Stimulated activated CD4-positive, alpha-beta T cell treated with anti-CD3 and anti-CD28 coated beads, Interleukin-15, amount 100 ng/mL, for 1 hour (primary cell): ENCODE measurements around the gene TCEAL3.
"Not testable (repeated sequence)": the region's sequence is repeated elsewhere in the genome, so short reads cannot be mapped to it uniquely, and the experiment has no call there.

ENCODE experiments used
- DNase-seq, 2 donors: peaks; one replicate each; pipeline ENCODE4 v3.0.0-alpha.2; 2020; ENCODE audit warnings: low read depth in 1 of 2, low spot score in 1 of 2

TCEAL3 gene

DNA sequence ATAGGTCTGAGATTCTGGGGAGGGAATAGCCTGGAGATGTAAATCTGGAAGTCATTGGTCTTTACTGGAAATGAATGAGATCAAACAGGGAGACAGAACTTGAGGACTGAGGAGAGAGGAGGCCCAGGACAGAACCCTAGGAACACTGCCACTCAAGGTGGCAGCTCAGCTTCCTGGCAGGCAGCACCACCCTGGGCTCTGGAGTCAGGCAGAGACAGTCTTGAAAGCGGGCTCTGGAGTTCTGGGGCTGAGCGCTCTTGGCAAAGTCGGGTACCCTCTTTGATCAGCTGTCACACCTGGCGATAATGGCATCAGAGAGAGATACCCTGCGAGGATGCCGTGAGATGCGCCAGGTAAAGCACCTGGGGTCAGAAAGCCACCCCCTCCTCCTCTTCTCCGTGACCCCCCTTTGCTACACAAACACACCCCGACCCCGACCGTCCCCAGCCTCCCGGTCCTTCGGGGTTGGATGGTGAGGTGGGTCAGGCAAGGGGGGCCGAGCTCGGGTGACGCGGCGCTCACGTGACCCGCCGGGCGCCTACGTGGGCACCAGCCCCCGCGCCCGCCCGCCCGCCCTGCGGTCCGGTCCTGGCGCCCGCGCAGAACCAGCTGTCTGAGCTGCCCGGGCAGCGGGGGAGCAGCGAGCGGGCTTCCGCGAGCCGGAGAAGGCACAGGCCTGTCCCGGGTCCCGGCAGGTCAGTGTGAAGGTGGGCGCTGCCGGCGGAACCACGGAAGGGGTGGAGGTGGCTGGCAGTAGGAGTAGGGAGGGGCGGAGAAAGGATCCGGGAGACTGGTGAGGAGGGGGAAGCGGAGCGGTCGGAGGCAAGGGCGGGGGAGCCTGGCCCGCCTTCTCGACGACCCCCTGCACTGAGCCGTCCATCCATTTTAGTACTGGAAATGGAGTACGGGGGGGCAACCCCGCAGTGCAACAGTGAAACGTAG lies at the start of gene TCEAL3:
Gene TCEAL3, plus strand, starts transcription at position 600 of the 942 bp plus-strand sequence. CDS start 1,102 bp downstream, outside the sequence.
- DNase-seq: no peak

GRCh38 chrX:103560256-103560655 lies 47.5 kb upstream of the TCEAL3 start:
- DNase-seq: no peak

DNA sequence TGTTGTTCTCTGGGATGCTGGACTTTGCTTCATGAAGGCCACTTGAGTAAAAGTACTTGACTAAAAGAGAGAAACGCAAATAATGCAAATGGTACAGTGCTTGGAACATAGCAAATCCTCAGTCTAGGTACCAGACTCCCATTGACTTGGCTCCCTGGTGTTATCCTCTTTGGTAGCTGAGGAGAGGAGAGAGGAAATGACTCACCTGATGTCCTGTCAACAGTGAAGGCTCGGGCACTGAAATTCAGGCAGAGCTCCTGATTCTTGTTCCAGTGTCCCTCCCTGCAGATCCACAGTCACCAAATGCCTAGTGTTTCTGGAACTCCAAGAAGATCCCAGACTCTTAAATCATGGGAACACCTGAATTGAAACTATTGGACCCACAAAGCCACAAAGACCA lies 45.0 kb upstream of the TCEAL3 start:
- DNase-seq: no peak

DNA sequence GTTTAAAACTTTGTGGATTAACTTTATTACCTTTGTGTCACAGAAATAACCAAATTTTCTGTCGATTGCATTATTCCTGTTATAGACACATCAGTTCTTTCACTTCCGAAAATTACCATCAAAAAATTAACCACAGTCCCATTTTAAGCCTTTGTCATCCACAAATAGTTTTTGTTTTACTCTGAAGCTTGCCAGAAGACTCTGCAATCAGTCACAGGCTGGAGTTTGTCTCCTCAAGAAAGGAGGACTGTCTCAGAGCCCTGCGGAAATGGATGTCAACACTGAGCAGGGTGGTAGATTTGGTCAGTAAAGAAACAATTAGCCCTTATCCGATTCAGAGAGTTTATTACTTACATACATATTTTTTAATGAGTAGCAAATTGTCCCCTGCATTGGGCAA lies 42.6 kb upstream of the TCEAL3 start:
- no peak for DNase-seq

DNA sequence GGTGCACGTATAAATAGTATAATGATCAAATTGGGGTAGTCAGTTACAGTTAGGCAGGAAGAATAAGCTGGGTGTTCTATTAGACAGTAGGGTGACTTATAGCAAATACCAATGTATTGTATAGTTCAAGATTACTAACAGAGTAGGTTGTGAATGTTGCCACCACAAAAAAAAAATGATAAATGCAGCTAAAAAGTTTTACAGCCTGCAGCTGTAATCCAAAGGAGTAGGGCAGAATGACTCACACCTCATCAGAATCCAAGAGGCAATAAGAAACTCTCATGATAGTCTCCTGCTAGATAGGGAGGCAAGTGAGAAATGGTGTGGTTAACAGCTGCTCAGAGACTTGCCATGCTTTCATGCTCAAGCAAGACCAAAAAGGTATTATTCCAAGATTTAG lies 42.0 kb upstream of the TCEAL3 start:
- no peak for DNase-seq

GRCh38 chrX:103571121-103571520 lies 36.6 kb upstream of the TCEAL3 start:
- DNase-seq: no peak

GRCh38 chrX:103571726-103572125 lies 36.0 kb upstream of the TCEAL3 start:
- DNase-seq: no peak

DNA sequence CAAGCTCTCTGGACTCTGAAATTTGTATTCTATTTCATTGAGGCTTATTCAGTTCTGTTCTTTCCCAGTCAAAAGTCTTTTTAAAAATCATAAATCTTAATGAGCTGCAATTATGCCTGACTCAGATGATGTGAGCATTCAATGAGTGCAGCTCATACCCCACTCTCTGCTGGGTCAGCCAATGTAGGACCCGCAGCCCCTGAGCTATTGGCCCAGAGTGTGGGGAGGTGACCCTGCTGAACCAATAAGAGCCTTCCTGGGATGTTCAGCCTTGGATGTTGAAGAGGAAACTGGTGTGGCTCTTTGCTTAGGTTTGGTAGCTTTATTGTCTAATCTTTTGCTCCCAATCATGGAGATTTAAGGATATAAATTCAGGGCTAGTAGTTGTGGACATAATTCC lies 34.6 kb upstream of the TCEAL3 start:
- DNase-seq: no peak

DNA sequence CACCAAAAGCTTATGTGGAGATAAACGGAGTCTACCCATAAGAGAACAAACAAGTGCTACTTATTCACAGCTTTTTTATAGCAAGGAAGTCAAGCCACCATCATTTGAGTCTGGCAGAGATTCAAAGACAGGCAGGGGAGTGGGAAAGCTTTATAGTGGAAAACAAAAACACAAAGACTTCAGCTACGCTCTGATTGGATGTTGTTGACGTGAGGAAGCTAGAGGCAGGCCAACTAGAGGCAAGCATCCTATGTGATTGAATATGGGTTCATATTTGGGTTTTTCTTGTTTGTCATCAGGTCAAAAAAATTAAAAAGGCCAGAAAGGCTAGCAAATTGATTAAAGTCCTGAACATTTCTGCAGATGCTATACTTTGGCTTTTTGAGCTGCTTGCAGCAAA lies 23.2 kb upstream of the TCEAL3 start:
- DNase-seq: no peak

GRCh38 chrX:103585411-103586313 lies 22.1 kb upstream of the TCEAL3 start, which contains the start of gene TCEAL4:
TCEAL4 (plus strand) TSS chrX:103585515; CDS start chrX:103586676, 1,161 bp downstream.
- peak in 1 of 2 donors; percentile 24 for DNase-seq

GRCh38 chrX:103586314-103586646 lies 21.5 kb upstream of the TCEAL3 start:
- DNase-seq: no peak

- DNase-seq: no peak
These were observed 21.1 kb upstream of the TCEAL3 start for GRCh38 chrX:103586659-103587058.

DNA sequence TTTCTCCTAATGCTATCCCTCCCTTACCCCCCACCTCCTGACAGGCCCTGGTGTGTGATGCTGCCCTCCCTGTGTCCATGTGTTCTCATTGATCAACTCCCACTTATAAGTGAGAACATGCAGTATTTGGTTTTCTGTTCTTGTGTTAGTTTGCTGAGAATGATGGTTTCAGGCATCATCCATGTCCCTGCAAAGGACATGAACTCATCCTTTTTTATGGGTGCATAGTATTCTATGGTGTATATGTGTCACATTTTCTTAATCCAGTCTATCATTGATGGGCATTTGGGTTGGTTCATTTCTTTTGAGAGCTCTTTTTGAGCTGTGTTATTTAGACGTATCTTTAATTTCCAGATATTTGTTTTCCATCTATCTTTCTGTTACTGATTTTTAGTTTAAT lies 15.5 kb upstream of the TCEAL3 start:
- not testable (repeated sequence) for DNase-seq

DNA sequence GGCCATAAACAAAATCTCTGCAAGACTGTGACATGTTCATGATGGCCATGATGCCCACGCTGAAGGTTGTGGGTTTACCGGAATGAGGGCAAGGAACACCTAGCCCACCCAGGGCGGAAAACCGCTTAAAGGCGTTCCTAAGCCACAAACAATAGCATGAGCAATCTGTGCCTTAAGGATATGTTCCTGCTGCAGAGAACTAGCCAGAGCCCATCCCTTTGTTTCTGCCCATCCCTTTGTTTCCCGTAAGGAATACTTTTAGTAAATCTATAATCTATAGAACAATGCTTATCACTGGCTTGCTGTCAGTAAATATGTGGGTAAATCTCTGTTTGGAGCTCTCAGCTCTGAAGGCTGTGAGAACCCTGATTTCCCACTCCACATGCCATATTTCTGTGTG lies 12.6 kb upstream of the TCEAL3 start:
- DNase-seq: not testable (repeated sequence)

GRCh38 chrX:103608306-103608963 lies 672 bp downstream of the TCEAL3 start:
- DNase-seq: no peak

- no peak for DNase-seq
These were observed 2.5 kb downstream of the TCEAL3 start for GRCh38 chrX:103610282-103610681.

DNA sequence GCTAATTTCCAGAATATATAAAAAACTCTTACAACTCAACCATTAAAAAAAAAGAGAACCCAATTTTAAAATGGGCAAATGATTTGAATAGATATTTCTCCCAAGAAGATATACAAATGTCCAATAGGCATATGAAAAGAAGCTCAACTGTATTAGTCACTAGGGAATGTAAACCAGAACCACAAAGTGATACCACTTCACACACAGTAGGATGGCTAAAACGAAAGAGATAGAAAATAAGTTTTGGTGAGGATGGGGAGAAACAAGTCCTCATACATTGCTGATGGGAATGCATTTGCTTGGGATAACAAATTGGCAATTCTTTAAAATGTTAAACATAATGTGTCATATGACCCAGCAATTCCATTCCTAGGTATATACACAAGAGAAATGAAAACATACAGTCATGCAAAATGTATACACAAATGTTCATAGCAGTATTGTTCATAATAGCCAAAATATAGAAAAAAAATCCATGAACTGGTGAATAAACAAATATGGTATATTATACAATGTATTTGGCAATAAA lies 5.7 kb downstream of the TCEAL3 start:
- DNase-seq: no peak

DNA sequence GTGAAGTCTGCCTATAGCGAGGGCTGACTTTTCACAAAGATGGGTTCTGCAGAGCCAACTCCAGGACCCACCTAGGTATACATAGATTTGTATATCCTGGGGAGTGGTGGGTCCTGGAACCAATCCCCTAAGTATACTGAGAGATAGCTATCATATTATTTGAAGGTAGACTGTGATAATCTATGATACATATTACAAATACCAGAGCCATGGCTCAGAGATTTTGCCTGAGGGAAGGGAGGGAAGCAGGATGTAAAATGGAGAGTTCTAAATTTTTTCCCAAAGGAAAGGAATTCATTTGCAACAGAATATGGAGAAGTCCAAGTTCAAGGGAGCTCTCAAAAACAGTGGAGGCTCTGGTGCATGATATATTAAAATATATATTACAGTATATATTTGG lies 7.2 kb downstream of the TCEAL3 start:
- DNase-seq: no peak

GRCh38 chrX:103615781-103616371 lies 8.1 kb downstream of the TCEAL3 start:
- no peak for DNase-seq

- no peak for DNase-seq
These were observed 9.0 kb downstream of the TCEAL3 start for GRCh38 chrX:103616676-103617186.
